Activated CD4-positive, alpha-beta T cell treated with anti-CD3 and anti-CD28 coated beads, Interleukin-2, Interleukin-4, amounts not matched to agents 100 ng/mL and 50 ng/mL, durations not matched to agents 16 hours and 8 hours (primary cell): ENCODE measurements around the gene SULT6B1.
"Not testable (repeated sequence)": the region's sequence is repeated elsewhere in the genome, so short reads cannot be mapped to it uniquely, and the experiment has no call there.

ENCODE experiments used
- DNase-seq: peaks from one replicate; pipeline ENCODE4 v3.0.0-alpha.2; 2020; ENCODE audit warnings: low spot score

SULT6B1 gene, protein sequence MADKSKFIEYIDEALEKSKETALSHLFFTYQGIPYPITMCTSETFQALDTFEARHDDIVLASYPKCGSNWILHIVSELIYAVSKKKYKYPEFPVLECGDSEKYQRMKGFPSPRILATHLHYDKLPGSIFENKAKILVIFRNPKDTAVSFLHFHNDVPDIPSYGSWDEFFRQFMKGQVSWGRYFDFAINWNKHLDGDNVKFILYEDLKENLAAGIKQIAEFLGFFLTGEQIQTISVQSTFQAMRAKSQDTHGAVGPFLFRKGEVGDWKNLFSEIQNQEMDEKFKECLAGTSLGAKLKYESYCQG

DNA sequence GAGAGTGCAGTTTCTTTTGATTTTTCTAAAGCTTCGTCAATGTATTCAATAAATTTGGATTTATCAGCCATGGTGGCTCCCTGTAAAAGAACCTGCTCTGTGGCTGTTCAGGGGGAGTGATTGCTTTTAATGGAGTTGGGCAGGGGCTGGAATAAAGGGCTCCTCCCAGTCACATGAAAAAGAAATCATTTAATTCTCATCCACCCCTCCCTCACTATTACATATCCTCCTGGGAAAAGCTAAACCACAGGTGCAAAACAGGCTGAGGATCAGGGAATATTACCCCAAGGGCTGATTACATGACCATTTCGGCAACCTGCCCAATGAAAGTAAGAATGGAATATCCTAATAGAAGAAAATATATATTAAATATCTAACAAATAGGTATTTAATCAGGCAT lies at the start of gene SULT6B1:
Gene SULT6B1, minus strand, starts transcription at position 101 of the 400 bp plus-strand sequence. Its CDS starts 30 bp downstream, at position 71.
- DNase-seq = no peak

GRCh38 chr2:37232131-37232933 lies 43.9 kb upstream of the SULT6B1 start:
- no peak for DNase-seq

- peak; percentile 92 for DNase-seq
These were observed 43.0 kb upstream of the SULT6B1 start, which contains the start of the genes CEBPZ and NDUFAF7 for GRCh38 chr2:37231241-37232130. Gene CEBPZ (minus strand): TSS chr2:37231596. CDS start chr2:37231567, 29 bp downstream. Gene NDUFAF7 (plus strand): TSS chr2:37231658. CDS start chr2:37231706, 48 bp downstream.

- no peak for DNase-seq
These were observed 42.1 kb upstream of the SULT6B1 start for GRCh38 chr2:37230581-37230980.

DNA sequence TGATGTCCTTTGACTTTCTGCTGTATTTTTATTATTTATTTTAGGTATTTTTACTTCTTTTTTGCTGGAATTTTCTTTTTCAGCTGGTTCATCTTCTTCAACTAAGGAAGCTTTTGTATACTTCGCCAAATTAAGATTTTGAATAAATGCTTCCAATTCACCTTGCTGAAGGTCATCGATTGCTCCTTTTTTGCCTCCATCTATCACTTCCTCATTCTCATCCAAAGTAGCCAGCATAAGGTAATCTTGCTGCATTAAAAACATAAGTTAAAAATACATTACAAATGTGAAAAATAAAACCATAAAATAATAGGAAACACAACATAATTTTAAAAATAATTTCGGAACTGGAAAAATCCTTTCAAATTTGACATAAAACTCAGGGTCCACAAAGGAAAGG lies 40.3 kb upstream of the SULT6B1 start:
- DNase-seq = no peak

GRCh38 chr2:37226863-37227262 lies 38.4 kb upstream of the SULT6B1 start:
- no peak for DNase-seq

- not testable (repeated sequence) for DNase-seq
These were observed 36.7 kb upstream of the SULT6B1 start for GRCh38 chr2:37225129-37225528.

DNA sequence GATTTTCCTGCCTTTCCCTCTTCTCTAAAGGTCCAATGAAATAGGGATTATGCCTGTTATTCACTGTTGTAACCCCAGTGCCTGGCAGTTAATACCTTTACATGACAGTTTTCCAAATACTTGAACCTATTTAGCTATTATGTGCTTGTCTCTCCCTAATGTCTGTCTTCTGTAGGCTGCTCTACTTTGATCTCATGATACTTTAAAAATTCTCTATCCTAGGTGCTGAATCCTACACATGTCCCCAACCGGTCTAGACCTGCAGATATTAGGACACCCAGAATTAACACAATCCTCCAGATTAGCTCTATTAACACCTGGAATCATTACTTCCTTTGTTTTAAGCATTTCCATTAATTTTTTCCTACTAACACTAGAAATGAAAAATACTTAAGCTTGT lies 35.6 kb upstream of the SULT6B1 start:
- DNase-seq = no peak

DNA sequence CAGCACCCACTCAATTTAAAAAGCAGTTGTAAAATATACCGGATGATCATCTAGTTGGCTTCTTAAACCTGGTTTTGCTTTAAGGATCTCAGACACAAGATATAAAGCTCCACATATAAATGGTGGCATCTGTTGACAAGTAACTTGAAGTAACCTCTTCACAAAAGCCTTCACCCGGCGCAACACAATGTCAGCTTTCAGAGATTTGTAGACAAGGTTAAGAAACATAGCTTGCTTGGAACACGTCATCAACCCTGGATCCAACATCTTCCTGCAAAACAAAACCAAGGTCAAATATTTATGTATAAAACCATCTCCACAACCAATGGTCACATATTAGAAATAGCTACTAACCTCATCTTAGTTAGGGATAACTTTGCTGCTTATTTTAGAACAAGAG lies 34.7 kb upstream of the SULT6B1 start:
- DNase-seq = no peak

- no peak for DNase-seq
These were observed 30.6 kb upstream of the SULT6B1 start for GRCh38 chr2:37219046-37219445.

GRCh38 chr2:37215250-37215649 lies 26.8 kb upstream of the SULT6B1 start:
- no peak for DNase-seq

DNA sequence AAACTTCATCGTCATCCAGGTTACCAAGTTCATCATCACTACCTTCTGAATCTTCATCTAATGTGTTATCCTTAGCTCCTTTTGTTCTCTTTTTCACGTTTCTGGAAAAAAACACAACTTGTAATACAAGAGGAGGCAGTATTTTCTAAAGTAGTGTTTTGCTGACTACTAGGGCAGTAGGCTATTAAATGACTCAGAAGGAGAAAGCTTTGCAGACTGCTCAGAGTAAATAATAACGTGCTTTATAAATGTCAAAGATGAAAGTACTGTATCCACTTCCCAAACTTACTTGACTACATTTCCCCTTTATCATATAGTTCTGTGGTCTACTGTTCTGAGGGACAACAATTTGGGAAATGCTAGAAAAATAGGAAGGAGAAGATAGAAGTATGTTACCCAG lies 23.5 kb upstream of the SULT6B1 start:
- DNase-seq = no peak

DNA sequence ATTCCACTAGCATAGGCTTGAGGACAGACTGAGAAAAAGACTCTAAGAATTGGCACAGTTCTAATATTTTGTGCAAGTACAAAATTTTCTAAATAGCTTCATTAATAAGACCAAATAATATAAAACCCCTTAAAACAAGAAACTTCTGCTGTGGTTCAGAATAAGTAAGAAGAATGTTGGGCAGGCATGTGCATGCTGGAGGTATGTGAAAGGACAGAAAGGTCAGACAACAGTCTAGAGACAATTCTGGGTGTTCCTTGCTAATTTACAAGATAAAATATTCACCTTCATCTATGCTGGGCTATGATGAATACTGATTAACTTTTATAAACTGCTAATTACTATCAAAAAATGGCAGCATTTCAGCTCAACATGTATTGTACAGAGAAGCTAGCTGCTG lies 22.7 kb upstream of the SULT6B1 start:
- no peak for DNase-seq

DNA sequence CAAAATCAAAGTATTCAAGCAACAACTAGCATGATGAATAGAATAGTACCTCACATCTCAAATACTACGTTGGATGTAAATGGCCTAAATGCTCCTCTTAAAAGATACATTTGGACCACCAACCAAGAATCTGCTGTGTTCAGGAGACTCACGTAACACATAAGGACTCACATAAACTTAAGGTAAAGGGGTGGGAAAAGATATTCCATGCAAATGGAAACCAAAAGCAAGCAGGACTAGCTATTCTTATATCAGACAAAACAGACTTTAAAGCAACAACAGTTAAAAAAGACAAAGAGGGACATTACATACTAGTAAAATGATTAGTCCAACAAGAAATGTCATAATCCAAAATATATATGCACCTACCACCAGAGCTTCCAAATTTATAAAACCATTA lies 18.3 kb upstream of the SULT6B1 start:
- not testable (repeated sequence) for DNase-seq

GRCh38 chr2:37205689-37206341 lies 17.3 kb upstream of the SULT6B1 start:
- no peak for DNase-seq

GRCh38 chr2:37205071-37205661 lies 16.7 kb upstream of the SULT6B1 start:
- DNase-seq = not testable (repeated sequence)

GRCh38 chr2:37203708-37204107 lies 15.2 kb upstream of the SULT6B1 start:
- no peak for DNase-seq

GRCh38 chr2:37201766-37202165 lies 13.3 kb upstream of the SULT6B1 start:
- DNase-seq = no peak

DNA sequence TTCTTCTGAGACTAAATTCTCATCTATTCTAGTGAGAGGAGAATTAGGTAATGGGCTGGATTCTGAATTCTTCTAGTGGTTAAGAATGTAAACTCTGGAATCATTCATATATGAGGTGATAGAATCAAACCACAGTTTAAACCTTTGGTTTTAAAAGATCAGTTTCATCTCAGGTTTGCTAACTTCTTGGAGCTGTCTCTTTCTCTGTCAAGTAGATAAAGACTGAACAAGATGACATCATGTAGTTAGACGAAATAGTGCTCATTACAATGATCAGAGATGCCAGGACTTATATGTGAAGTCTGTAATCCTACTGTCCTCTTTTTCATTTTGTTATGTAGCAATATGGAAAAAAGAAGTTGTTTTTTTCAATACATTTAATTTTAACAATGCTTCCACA lies 12.7 kb upstream of the SULT6B1 start:
- no peak for DNase-seq

- no peak for DNase-seq
These were observed 10.2 kb upstream of the SULT6B1 start for GRCh38 chr2:37198681-37199065.
